Stimulated activated naive CD8-positive, alpha-beta T cell treated with anti-CD3 and anti-CD28 coated beads, Interleukin-15, Interleukin-2, amounts not matched to agents 100 U/mL and 50 U/mL, for 24 hours (primary cell): ENCODE data around the gene DNLZ.

Experiments used
- ATAC-seq: fragments of 150-1000 bp; cut with Tn5 transposase; one replicate; pipeline ENCODE4 v1.10.0; 2021
- DNase-seq: peaks from one replicate; pipeline ENCODE4 v3.0.0; 2021

The DNLZ gene

GRCh38 chr9:136376457-136376856 is 12.9 kb upstream of the DNLZ start:
- ATAC-seq (no peak), DNase-seq (no peak)

- ATAC-seq = no peak
Observed at GRCh38 chr9:136375096-136375495, 11.6 kb upstream of the DNLZ start.

GRCh38 chr9:136374183-136374575 is 10.6 kb upstream of the DNLZ start:
- no peak for DNase-seq
- ATAC-seq = no peak

More at GRCh38 chr9:136375096-136375495, 11.6 kb upstream of the DNLZ start:
- DNase-seq = no peak

- ATAC-seq = no peak
- DNase-seq = no peak
Observed at GRCh38 chr9:136373300-136374182, 10.0 kb upstream of the DNLZ start, which contains the start of gene CARD9. CARD9 (minus strand) TSS chr9:136373669; CDS start chr9:136372078, 1,591 bp downstream.

GRCh38 chr9:136372561-136373299 is 9.2 kb upstream of the DNLZ start:
- ATAC-seq (peak; percentile 3), DNase-seq (peak; percentile 26)

GRCh38 chr9:136372006-136372405 is 8.5 kb upstream of the DNLZ start:
- no peak for ATAC-seq
- no peak for DNase-seq

- DNase-seq = no peak
- no peak for ATAC-seq
Observed at GRCh38 chr9:136371533-136371880, 8.0 kb upstream of the DNLZ start.

GRCh38 chr9:136370687-136371532 is 7.4 kb upstream of the DNLZ start:
- no peak for ATAC-seq
- DNase-seq = no peak

- no peak for ATAC-seq
- no peak for DNase-seq
Observed at GRCh38 chr9:136370037-136370436, 6.5 kb upstream of the DNLZ start.

GRCh38 chr9:136368190-136368589 is 4.6 kb upstream of the DNLZ start:
- DNase-seq = no peak
- no peak for ATAC-seq

- no peak for DNase-seq
- ATAC-seq = no peak
Observed at GRCh38 chr9:136367296-136368145, 4.0 kb upstream of the DNLZ start.

GRCh38 chr9:136366826-136367225 is 3.3 kb upstream of the DNLZ start:
- no peak for ATAC-seq
- DNase-seq = no peak

- ATAC-seq = no peak
- DNase-seq = no peak
Observed at GRCh38 chr9:136365775-136366222, 2.3 kb upstream of the DNLZ start.

GRCh38 chr9:136364942-136365774 is 1.6 kb upstream of the DNLZ start:
- DNase-seq = no peak
- ATAC-seq = no peak

GRCh38 chr9:136363949-136364748 is 605 bp upstream of the DNLZ start:
- DNase-seq (peak; percentile 19), ATAC-seq (no peak)

- ATAC-seq (no peak), DNase-seq (no peak)
Observed at GRCh38 chr9:136362450-136362784, 1.1 kb downstream of the DNLZ start.

- ATAC-seq (no peak), DNase-seq (no peak)
Observed at GRCh38 chr9:136361754-136362449, 1.6 kb downstream of the DNLZ start.

- ATAC-seq (no peak), DNase-seq (no peak)
Observed at GRCh38 chr9:136361047-136361753, 2.3 kb downstream of the DNLZ start.
